CD4-positive, alpha-beta T cell (primary cell): ENCODE results near the gene APPL2. TPM values are rescaled to one million over a fixed set of nuclear protein-coding genes. Genes with fewer than 3 reads are reported as not detected.
"Not testable (repeated sequence)": the region's sequence is repeated elsewhere in the genome, so short reads cannot be mapped to it uniquely, and the experiment has no call there.

Experiments used
- ATAC-seq: fragments of 200-7000 bp; cut with Tn5 transposase; one replicate; pipeline ENCODE4 v1.10.0; 2022; ENCODE audit warnings: mild to moderate bottlenecking; ENCODE audit not compliant: poor library complexity
- CTCF ChIA-PET: fragments of 350-600 bp; sonication (Branson Sonifier 250); formaldehyde crosslinking; loops from one replicate; lab custom pipeline; 2021; ENCODE audit warnings: antibody characterized with exemption, inconsistent platforms; lab: Charles Lee
- POLR2A ChIA-PET: fragments of 350-600 bp; sonication (Branson Sonifier 250); formaldehyde crosslinking; loops from one replicate; lab custom pipeline; 2021; ENCODE audit warnings: antibody characterized with exemption, inconsistent platforms; lab: Charles Lee
- DNase-seq, 14 experiments: peaks; one replicate each; pipeline ENCODE4 v3.0.0-alpha.2; 2013 to 2020; ENCODE audit warnings: mixed read lengths in 2 of 14
- H3K27ac ChIP-seq, 2 donors: one replicate each; pipeline versions ENCODE4 v1.5.1 to v1.7.0; 2013; ENCODE audit warnings: low read length in 2 of 2, low read depth in 1 of 2, mild to moderate bottlenecking in 1 of 2
- H3K27me3 ChIP-seq, 2 experiments: 1 replicate in 1 of 2; 2 replicates in 1 of 2; pipeline versions ENCODE4 v1.6.1 to v1.7.0; 2013; ENCODE audit warnings: low read length in 2 of 2, control low read depth in 1 of 2, mild to moderate bottlenecking in 1 of 2, moderate library complexity in 1 of 2; ENCODE audit not compliant: insufficient read depth in 2 of 2, control insufficient read depth in 1 of 2
- H3K36me3 ChIP-seq: one replicate; pipeline ENCODE4 v1.6.1; 2013; ENCODE audit warnings: low read length, control low read depth; ENCODE audit not compliant: insufficient read depth
- H3K4me1 ChIP-seq: one replicate; pipeline ENCODE4 v1.6.1; 2013; ENCODE audit warnings: low read length, control low read depth; ENCODE audit not compliant: insufficient read depth
- H3K4me3 ChIP-seq: one replicate; pipeline ENCODE4 v1.5.1; 2013; ENCODE audit warnings: mild to moderate bottlenecking, low read length, moderate library complexity
- H3K9me3 ChIP-seq, 2 experiments: 1 replicate in 1 of 2; 2 replicates in 1 of 2; pipeline versions ENCODE4 v1.6.1 to v1.7.0; 2013; ENCODE audit warnings: low read length in 2 of 2, mild to moderate bottlenecking in 2 of 2, control low read depth in 1 of 2, moderate library complexity in 1 of 2; ENCODE audit not compliant: control insufficient read depth in 1 of 2, insufficient read depth in 1 of 2
- H3K27ac Mint-ChIP-seq: one replicate; pipeline ENCODE4 v1.8.0; 2020; ENCODE audit warnings: mixed read lengths
- H3K27me3 Mint-ChIP-seq: one replicate; pipeline ENCODE4 v1.8.0; 2021; ENCODE audit warnings: mixed read lengths
- H3K36me3 Mint-ChIP-seq: one replicate; pipeline ENCODE4 v1.8.0; 2021; ENCODE audit warnings: low read depth, mixed read lengths
- H3K4me1 Mint-ChIP-seq: one replicate; pipeline ENCODE4 v1.8.0; 2021; ENCODE audit warnings: low read depth, mixed read lengths
- H3K4me3 Mint-ChIP-seq: one replicate; pipeline ENCODE4 v1.8.0; 2020; ENCODE audit warnings: mild to moderate bottlenecking, mixed read lengths
- H3K9me3 Mint-ChIP-seq: one replicate; pipeline ENCODE4 v1.8.0; 2020; ENCODE audit warnings: mixed read lengths
- intact Hi-C, 2 experiments: fragments of 100-400 bp; cut with DNase I in 1 of 2; cut with micrococcal nuclease in 1 of 2; formaldehyde crosslinking; loops; one replicate each; pipeline versions ENCODE4 v1.15.1 to v1.9.0; 2023 to 2025; cut with DNase I, micrococcal nuclease
- total RNA-seq, 174 experiments: library from RNA in 2 of 174; stranded (reverse) in 2 of 174; gene quantifications; one replicate each; pipeline ENCODE4 v1.2.3 and lab custom pipeline; 2021 to 2026
- TF ChIP-seq, protein P1 (sequence below): fragments of 200-600 bp; IDR thresholded peaks from one replicate; pipeline ENCODE4 v1.8.0; 2022; ENCODE audit warnings: antibody characterized with exemption, mild to moderate bottlenecking

Gene APPL2
- total RNA-seq, 2 experiments from 2014 or later: 58.8 to 59.9 TPM

DNA sequence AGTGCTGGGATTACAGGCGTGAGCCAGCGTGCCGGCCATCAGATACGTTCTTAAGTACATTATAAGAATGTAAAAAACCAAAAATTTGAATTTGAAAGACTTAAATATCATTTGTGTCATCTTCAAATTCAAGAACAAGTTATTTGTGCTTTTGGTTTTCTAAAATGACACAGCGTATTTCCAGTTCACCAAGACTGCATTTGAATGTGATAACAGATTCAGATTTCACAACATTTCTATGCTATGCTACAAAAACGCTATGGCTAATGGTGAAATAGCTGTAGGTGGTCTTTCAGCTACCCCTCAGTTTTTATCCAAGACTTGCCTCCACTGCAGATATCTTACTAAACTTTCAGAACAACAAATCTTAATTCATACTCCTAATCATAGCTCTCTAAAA lies 46.7 kb downstream of the APPL2 start:
- no peaks in the 10 kb centered on the region for H3K27me3 Mint-ChIP-seq
- no peak overlapping the region for H3K4me3 Mint-ChIP-seq
- ATAC-seq (no peak), DNase-seq (no peak)
- ChIA-PET POLR2A (no interaction called here), CTCF (no interaction called here)
- no peak overlapping the region for H3K4me3 ChIP-seq
- peaks cover 99% of the 10 kb centered on the region for H3K36me3 Mint-ChIP-seq
- intact Hi-C loops: no loop called here
- H3K27ac Mint-ChIP-seq: no peak overlapping the region
- no peaks in the 10 kb centered on the region for H3K4me1 Mint-ChIP-seq
- H3K9me3 Mint-ChIP-seq: peaks cover 3% of the 10 kb centered on the region
- no peaks in the 10 kb centered on the region for H3K4me1 ChIP-seq
- H3K9me3 ChIP-seq: no peaks in the 10 kb centered on the region
- H3K27me3 ChIP-seq: no peaks in the 10 kb centered on the region
- H3K36me3 ChIP-seq: peaks cover 87% of the 10 kb centered on the region
- H3K27ac ChIP-seq: no peak overlapping the region
- TF ChIP-seq, protein P1, sequence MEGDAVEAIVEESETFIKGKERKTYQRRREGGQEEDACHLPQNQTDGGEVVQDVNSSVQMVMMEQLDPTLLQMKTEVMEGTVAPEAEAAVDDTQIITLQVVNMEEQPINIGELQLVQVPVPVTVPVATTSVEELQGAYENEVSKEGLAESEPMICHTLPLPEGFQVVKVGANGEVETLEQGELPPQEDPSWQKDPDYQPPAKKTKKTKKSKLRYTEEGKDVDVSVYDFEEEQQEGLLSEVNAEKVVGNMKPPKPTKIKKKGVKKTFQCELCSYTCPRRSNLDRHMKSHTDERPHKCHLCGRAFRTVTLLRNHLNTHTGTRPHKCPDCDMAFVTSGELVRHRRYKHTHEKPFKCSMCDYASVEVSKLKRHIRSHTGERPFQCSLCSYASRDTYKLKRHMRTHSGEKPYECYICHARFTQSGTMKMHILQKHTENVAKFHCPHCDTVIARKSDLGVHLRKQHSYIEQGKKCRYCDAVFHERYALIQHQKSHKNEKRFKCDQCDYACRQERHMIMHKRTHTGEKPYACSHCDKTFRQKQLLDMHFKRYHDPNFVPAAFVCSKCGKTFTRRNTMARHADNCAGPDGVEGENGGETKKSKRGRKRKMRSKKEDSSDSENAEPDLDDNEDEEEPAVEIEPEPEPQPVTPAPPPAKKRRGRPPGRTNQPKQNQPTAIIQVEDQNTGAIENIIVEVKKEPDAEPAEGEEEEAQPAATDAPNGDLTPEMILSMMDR: no peak

GRCh38 chr12:105183976-105184375 lies 52.0 kb downstream of the APPL2 start:
- intact Hi-C loops, H3K9me3 Mint-ChIP-seq, H3K4me1 ChIP-seq, DNase-seq, ATAC-seq, H3K9me3 ChIP-seq, H3K27me3 ChIP-seq, H3K4me3 Mint-ChIP-seq, H3K27ac Mint-ChIP-seq, H3K27me3 Mint-ChIP-seq, H3K4me3 ChIP-seq, POLR2A ChIA-PET, H3K27ac ChIP-seq, CTCF ChIA-PET: not testable (repeated sequence)
- H3K36me3 ChIP-seq: peaks cover 41% of the 10 kb centered on the region
- Mint-ChIP-seq H3K4me1 (peaks cover 14% of the 10 kb centered on the region), H3K36me3 (peaks cover 100% of the 10 kb centered on the region)

DNA sequence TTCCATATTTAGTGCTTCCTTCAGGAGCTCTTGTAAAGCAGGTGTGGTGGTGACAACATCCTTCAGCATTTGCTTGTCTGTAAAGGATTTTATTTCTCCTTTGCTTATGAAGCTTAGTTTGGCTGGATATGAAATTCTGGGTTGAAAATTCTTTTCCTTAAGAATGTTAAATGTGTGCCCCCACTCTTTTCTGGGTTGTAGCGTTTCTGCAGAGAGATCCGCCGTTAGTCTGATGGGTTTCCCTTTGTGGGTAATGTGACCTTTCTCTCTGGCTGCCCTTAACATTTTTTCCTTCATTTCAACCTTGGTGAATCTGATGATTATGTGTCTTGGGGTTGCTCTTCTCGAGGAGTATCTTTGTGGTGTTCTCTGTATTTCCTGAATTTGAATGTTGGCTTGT lies 52.6 kb downstream of the APPL2 start:
- H3K4me3 ChIP-seq, DNase-seq, intact Hi-C loops, CTCF ChIA-PET, H3K27me3 ChIP-seq, H3K27ac Mint-ChIP-seq, H3K4me1 ChIP-seq, POLR2A ChIA-PET, ATAC-seq, H3K9me3 ChIP-seq, H3K27ac ChIP-seq, H3K9me3 Mint-ChIP-seq, H3K27me3 Mint-ChIP-seq, H3K4me3 Mint-ChIP-seq: not testable (repeated sequence)
- Mint-ChIP-seq H3K4me1 (peaks cover 14% of the 10 kb centered on the region), H3K36me3 (peaks cover 98% of the 10 kb centered on the region)
- peaks cover 37% of the 10 kb centered on the region for H3K36me3 ChIP-seq

- H3K4me3 Mint-ChIP-seq, H3K27me3 ChIP-seq, H3K9me3 ChIP-seq, H3K9me3 Mint-ChIP-seq, CTCF ChIA-PET, H3K4me1 ChIP-seq, H3K27ac Mint-ChIP-seq, POLR2A ChIA-PET, ATAC-seq, H3K27ac ChIP-seq, DNase-seq, H3K27me3 Mint-ChIP-seq, H3K4me3 ChIP-seq: not testable (repeated sequence)
- H3K36me3 ChIP-seq: peaks cover 21% of the 10 kb centered on the region
- Mint-ChIP-seq H3K36me3 (peaks cover 90% of the 10 kb centered on the region), H3K4me1 (peaks cover 14% of the 10 kb centered on the region)
- intact Hi-C loops: loop anchor here in 1 of 2 experiments (5.0 kb wide), 1 partner anchor 42 kb away; no protein-coding TSS in a partner anchor
These were observed 56.9 kb downstream of the APPL2 start for GRCh38 chr12:105179114-105179513.
